ENCODE results near the gene ROR1. TPM values are rescaled to one million over a fixed set of nuclear protein-coding genes. Genes with fewer than 3 reads are reported as not detected.

The ROR1 gene
- total and polyA plus RNA-seq, 2 donors (not counting 1 experiment from before 2014, with no cell fraction given), result 0.46 to 16.0 TPM

DNA sequence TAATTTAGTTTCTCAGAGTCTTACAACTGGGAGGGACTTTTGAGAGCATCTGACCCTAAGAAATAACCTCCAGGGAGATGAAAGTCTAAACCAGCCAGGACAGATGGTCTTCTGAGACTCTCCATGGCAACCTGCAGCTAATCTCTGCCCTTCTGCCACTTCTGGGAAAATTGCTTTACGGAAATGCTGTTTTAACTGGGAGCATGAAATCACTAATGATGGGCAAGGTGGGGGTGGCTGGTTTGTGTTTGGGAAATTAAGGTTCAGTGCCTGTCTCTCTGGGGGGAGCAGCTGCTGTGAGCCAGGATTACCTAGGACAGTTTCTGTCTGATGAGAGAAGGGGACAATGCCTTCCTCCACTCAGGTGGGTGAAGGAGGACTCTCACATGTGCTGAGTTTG, 33.2 kb downstream of the ROR1 start:
- intact Hi-C loops (cut with micrococcal nuclease), result no loop called here
- peaks cover 17% of the 10 kb centered on the region for H3K27me3 Mint-ChIP-seq
- no peak overlapping the region for H3K4me3 ChIP-seq (ENCODE audit: control extremely low read depth in 1 of 5, extremely low read depth in 1 of 5, insufficient read depth in 1 of 5, low read depth in 2 of 5, low read length in 4 of 5)
- no peak overlapping the region for H3K4me3 Mint-ChIP-seq
- no peaks in the 10 kb centered on the region for H3K79me2 ChIP-seq (ENCODE audit: control insufficient read depth, insufficient read depth, low read length)
- ATAC-seq (ENCODE audit: low read depth) (no peak), DNase-seq (no peak)
- no peak overlapping the region for H2AFZ ChIP-seq (ENCODE audit: insufficient read depth, low read depth, low read length, poor library complexity, severe bottlenecking)
- WGBS (ENCODE audit: insufficient coverage), result 89% methylated on average over 1 of the region's 1 CpG
- no peaks in the 10 kb centered on the region for H3K4me1 Mint-ChIP-seq
- no peak overlapping the region for H3K9ac ChIP-seq (ENCODE audit: low read length)
- H3K27me3 ChIP-seq (replicated peaks in 1 of 4; ENCODE audit: control extremely low read depth in 1 of 4, control insufficient read depth in 3 of 4, insufficient read depth in 4 of 4, low read length in 3 of 4), result peaks cover 0 to 3% (median 0%) of the 10 kb centered on the region in 4 experiments
- H4K20me1 ChIP-seq (ENCODE audit: control insufficient read depth, insufficient read depth, low read length, poor library complexity, severe bottlenecking), result no peaks in the 10 kb centered on the region
- peaks cover 0 to 4% (median 4%) of the 10 kb centered on the region in 3 donors for H3K9me3 ChIP-seq (ENCODE audit: control extremely low read depth in 1 of 3, control insufficient read depth in 2 of 3, insufficient read depth in 1 of 3, low read length in 2 of 3)
- H3K27ac Mint-ChIP-seq, result no peak overlapping the region
- ChIA-PET POLR2A (no interaction called here), CTCF (no interaction called here)
- no peaks in the 10 kb centered on the region for H3K4me1 ChIP-seq (ENCODE audit: control insufficient read depth in 2 of 2, insufficient read depth in 2 of 2, low read length in 2 of 2)
- H3K9me3 Mint-ChIP-seq (ENCODE audit: insufficient read depth), result peaks cover 4% of the 10 kb centered on the region
- H3K4me2 ChIP-seq (replicated peaks; ENCODE audit: low read depth, low read length, poor library complexity, severe bottlenecking), result no peak overlapping the region
- no peak for TF ChIP-seq EZH2 (IDR thresholded peaks at IDR 0.05; ENCODE audit: borderline replicate concordance, insufficient read depth, low read depth, low read length, poor library complexity, severe bottlenecking)
- TF ChIP-seq, protein P1, sequence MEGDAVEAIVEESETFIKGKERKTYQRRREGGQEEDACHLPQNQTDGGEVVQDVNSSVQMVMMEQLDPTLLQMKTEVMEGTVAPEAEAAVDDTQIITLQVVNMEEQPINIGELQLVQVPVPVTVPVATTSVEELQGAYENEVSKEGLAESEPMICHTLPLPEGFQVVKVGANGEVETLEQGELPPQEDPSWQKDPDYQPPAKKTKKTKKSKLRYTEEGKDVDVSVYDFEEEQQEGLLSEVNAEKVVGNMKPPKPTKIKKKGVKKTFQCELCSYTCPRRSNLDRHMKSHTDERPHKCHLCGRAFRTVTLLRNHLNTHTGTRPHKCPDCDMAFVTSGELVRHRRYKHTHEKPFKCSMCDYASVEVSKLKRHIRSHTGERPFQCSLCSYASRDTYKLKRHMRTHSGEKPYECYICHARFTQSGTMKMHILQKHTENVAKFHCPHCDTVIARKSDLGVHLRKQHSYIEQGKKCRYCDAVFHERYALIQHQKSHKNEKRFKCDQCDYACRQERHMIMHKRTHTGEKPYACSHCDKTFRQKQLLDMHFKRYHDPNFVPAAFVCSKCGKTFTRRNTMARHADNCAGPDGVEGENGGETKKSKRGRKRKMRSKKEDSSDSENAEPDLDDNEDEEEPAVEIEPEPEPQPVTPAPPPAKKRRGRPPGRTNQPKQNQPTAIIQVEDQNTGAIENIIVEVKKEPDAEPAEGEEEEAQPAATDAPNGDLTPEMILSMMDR (IDR thresholded peaks at IDR 0.05), result no peak
- H3K27ac ChIP-seq (ENCODE audit: low read length in 2 of 2), result no peak overlapping the region
- no peaks in the 10 kb centered on the region for H3K36me3 ChIP-seq (replicated peaks in 1 of 2; ENCODE audit: control extremely low read depth in 1 of 2, control insufficient read depth in 1 of 2, extremely low read depth in 1 of 2, insufficient read depth in 2 of 2, low read length in 1 of 2)

DNA sequence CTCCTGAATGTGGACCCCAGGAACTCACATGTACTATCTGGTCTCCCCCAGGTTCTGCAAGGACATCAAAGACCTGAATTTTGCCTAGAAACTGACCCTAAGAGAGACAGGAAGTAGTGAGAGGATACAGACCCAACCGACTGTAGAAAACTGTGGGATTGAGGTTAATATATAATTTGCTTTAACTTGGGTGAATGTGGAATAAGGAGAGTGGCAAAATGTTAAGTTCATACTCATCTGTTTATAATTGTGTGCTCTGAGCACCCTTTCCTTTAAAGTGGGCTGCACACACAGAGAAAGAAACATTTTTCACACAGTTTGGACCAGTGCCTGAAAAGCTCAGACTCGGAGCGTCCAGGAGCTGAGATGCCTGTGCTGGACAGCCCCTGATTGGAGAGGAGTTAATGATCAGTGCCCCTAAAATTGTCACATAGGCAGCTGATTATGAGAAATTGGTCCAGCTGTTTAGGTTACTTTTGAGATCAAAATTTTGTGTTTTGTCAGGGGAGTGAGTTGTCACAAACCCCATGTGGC, 37.2 kb downstream of the ROR1 start:
- POLR2A ChIA-PET, result no interaction called here
- no peak overlapping the region for H3K4me3 Mint-ChIP-seq

More for the DNA sequence above, 37.2 kb downstream of the ROR1 start:
- ATAC-seq (ENCODE audit: low read depth) (no peak), DNase-seq (no peak)
- no peak overlapping the region for H2AFZ ChIP-seq (ENCODE audit: insufficient read depth, low read depth, low read length, poor library complexity, severe bottlenecking)
- no peak overlapping the region for H3K9ac ChIP-seq (ENCODE audit: low read length)
- Mint-ChIP-seq H3K27me3 (peaks cover 10% of the 10 kb centered on the region), H3K9me3 (ENCODE audit: insufficient read depth) (peaks cover 4% of the 10 kb centered on the region), H3K4me1 (peaks cover 2% of the 10 kb centered on the region), H3K27ac (no peak overlapping the region)
- no peak overlapping the region for H3K4me3 ChIP-seq (ENCODE audit: control extremely low read depth in 1 of 5, extremely low read depth in 1 of 5, insufficient read depth in 1 of 5, low read depth in 2 of 5, low read length in 4 of 5)
- CTCF ChIA-PET, result no interaction called here
- TF ChIP-seq, protein P1 (IDR thresholded peaks at IDR 0.05), result no peak
- no peak for TF ChIP-seq EZH2 (IDR thresholded peaks at IDR 0.05; ENCODE audit: borderline replicate concordance, insufficient read depth, low read depth, low read length, poor library complexity, severe bottlenecking)
- peaks cover 0 to 4% (median 4%) of the 10 kb centered on the region in 3 donors for H3K9me3 ChIP-seq (ENCODE audit: control extremely low read depth in 1 of 3, control insufficient read depth in 2 of 3, insufficient read depth in 1 of 3, low read length in 2 of 3)
- peaks cover 0 to 3% (median 0%) of the 10 kb centered on the region in 4 experiments for H3K27me3 ChIP-seq (replicated peaks in 1 of 4; ENCODE audit: control extremely low read depth in 1 of 4, control insufficient read depth in 3 of 4, insufficient read depth in 4 of 4, low read length in 3 of 4)
- H3K36me3 ChIP-seq (replicated peaks in 1 of 2; ENCODE audit: control extremely low read depth in 1 of 2, control insufficient read depth in 1 of 2, extremely low read depth in 1 of 2, insufficient read depth in 2 of 2, low read length in 1 of 2), result no peaks in the 10 kb centered on the region
- 94% methylated on average over 2 of the region's 3 CpGs for WGBS (ENCODE audit: insufficient coverage)
- no peaks in the 10 kb centered on the region for H4K20me1 ChIP-seq (ENCODE audit: control insufficient read depth, insufficient read depth, low read length, poor library complexity, severe bottlenecking)
- no peaks in the 10 kb centered on the region for H3K4me1 ChIP-seq (ENCODE audit: control insufficient read depth in 2 of 2, insufficient read depth in 2 of 2, low read length in 2 of 2)
- H3K79me2 ChIP-seq (ENCODE audit: control insufficient read depth, insufficient read depth, low read length), result no peaks in the 10 kb centered on the region
- intact Hi-C loops (cut with micrococcal nuclease), result no loop called here
- H3K27ac ChIP-seq (ENCODE audit: low read length in 2 of 2), result no peak overlapping the region
- no peak overlapping the region for H3K4me2 ChIP-seq (replicated peaks; ENCODE audit: low read depth, low read length, poor library complexity, severe bottlenecking)
